ENCODE measurements around the gene INTS6L. TPM values are rescaled to one million over a fixed set of nuclear protein-coding genes. Genes with fewer than 3 reads are reported as not detected.

The INTS6L gene
- total and polyA plus RNA-seq, 8 donors = 6.2 to 40.6 (median 34.5) TPM

DNA sequence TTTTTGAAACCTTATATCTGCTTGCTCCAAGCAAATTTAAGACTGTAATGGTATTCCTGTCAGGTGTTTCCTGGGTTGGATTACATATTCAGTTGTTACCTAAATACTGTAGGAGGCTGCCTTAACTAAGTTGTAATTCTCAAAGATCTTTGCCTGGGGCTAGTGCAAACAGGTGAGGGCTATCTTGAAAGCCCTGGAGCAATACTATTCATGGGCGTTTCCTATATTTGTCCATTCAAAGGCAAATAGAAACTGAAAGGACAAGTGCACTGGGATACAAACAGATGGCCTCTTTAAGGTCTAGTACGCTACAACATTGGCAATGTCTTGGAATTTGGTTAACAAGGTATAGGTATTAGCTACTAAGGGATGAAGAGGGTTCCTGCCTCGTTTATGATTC, 108.9 kb downstream of the INTS6L start:
- Histone ChIP-seq H3K9me3 (no peaks in the 10 kb centered on the region), H3K4me1 (no peaks in the 10 kb centered on the region), H3K4me3 (no peak overlapping the region), H3K36me3 (no peaks in the 10 kb centered on the region), H3K27me3 (no peaks in the 10 kb centered on the region), H3K27ac (no peak overlapping the region)
- intact Hi-C loops (cut with DNase I) = no loop called here
- DNase-seq (no peak), ATAC-seq (peak; percentile 62)
- TF ChIP-seq, protein P1, sequence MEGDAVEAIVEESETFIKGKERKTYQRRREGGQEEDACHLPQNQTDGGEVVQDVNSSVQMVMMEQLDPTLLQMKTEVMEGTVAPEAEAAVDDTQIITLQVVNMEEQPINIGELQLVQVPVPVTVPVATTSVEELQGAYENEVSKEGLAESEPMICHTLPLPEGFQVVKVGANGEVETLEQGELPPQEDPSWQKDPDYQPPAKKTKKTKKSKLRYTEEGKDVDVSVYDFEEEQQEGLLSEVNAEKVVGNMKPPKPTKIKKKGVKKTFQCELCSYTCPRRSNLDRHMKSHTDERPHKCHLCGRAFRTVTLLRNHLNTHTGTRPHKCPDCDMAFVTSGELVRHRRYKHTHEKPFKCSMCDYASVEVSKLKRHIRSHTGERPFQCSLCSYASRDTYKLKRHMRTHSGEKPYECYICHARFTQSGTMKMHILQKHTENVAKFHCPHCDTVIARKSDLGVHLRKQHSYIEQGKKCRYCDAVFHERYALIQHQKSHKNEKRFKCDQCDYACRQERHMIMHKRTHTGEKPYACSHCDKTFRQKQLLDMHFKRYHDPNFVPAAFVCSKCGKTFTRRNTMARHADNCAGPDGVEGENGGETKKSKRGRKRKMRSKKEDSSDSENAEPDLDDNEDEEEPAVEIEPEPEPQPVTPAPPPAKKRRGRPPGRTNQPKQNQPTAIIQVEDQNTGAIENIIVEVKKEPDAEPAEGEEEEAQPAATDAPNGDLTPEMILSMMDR (IDR thresholded peaks at IDR 0.05) = no peak

Other genes with a start within 250 kb of the INTS6L start
- gene ETDC, start 211.2 kb upstream of the INTS6L start, total RNA-seq = not detected
- gene ETDC, start 211.2 kb upstream of the INTS6L start, polyA plus RNA-seq (ENCODE audit: insufficient read length in 6 of 6) = 1 to 10 TPM in 4 of 6 donors, not detected in 2; 1.2 to 1.7 (median 1.3) TPM
- 10 to 100 TPM in 1 of 2 donors, 1 to 10 TPM in 1; 9.3 to 11.0 TPM for gene ZNF75D, start 176.6 kb upstream of the INTS6L start, total RNA-seq
- 10 to 100 TPM; 22.4 to 28.7 (median 27.5) TPM for gene ZNF75D, start 176.6 kb upstream of the INTS6L start, polyA plus RNA-seq (ENCODE audit: insufficient read length in 6 of 6)
- 1 to 10 TPM; 6.2 to 6.4 TPM for gene ZNF449, start 175.9 kb upstream of the INTS6L start, total RNA-seq
- gene ZNF449, start 175.9 kb upstream of the INTS6L start, polyA plus RNA-seq (ENCODE audit: insufficient read length in 6 of 6) = 10 to 100 TPM; 11.7 to 13.1 (median 12.2) TPM
- 1 to 10 TPM; 2.4 to 6.4 TPM for gene SMIM10L2A, start 98.7 kb upstream of the INTS6L start, total RNA-seq
- gene SMIM10L2A, start 98.7 kb upstream of the INTS6L start, polyA plus RNA-seq (ENCODE audit: insufficient read length in 6 of 6) = 10 to 100 TPM in 1 of 6 donors, 1 to 10 TPM in 5; 5.2 to 10.3 (median 8.7) TPM
- gene CT45A1, start 193.0 kb downstream of the INTS6L start, total RNA-seq = not detected
- 10 to 100 TPM in 2 of 6 donors, 1 to 10 TPM in 4; 6.2 to 14.2 (median 7.6) TPM for gene CT45A1, start 193.0 kb downstream of the INTS6L start, polyA plus RNA-seq (ENCODE audit: insufficient read length in 6 of 6)
- not detected for gene CT45A3, start 247.5 kb downstream of the INTS6L start, total RNA-seq
- gene CT45A3, start 247.5 kb downstream of the INTS6L start, polyA plus RNA-seq (ENCODE audit: insufficient read length in 6 of 6) = 10 to 100 TPM in 3 of 6 donors, 1 to 10 TPM in 1, not detected in 2; 5.4 to 33.5 (median 14.3) TPM

Measured in left lung (tissue), 10 donors.